HG02610 (cell line): ENCODE measurements around the gene ETV5.
"Not testable (repeated sequence)": the region's sequence is repeated elsewhere in the genome, so short reads cannot be mapped to it uniquely, and the experiment has no call there.

Experiments
- ATAC-seq: cut with Tn5 transposase; IDR thresholded peaks from one replicate; pipeline ENCODE4 v1.9.1; 2021; ENCODE audit warnings: mild to moderate bottlenecking, moderate library complexity; ENCODE audit not compliant: unreplicated experiment

Gene ETV5

DNA sequence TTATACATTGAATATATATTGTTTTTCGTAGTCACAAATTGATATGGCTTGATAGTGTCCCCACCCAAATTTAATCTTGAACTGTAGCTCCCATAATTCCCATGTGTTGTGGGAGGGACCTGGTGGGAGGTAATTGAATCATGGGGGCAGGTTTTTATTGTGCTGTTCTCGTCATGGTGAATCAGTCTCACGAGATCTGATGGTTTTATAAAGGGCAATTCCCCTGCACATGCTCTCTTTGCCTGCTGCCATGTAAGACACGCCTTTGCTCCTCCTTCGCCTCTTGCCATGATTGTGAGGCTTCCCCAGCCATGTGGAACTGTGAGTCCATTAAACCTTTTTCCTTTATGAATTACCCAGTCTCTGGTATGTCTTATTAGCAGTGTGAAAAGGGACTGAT, 82.9 kb downstream of the ETV5 start:
- not testable (repeated sequence) for ATAC-seq

DNA sequence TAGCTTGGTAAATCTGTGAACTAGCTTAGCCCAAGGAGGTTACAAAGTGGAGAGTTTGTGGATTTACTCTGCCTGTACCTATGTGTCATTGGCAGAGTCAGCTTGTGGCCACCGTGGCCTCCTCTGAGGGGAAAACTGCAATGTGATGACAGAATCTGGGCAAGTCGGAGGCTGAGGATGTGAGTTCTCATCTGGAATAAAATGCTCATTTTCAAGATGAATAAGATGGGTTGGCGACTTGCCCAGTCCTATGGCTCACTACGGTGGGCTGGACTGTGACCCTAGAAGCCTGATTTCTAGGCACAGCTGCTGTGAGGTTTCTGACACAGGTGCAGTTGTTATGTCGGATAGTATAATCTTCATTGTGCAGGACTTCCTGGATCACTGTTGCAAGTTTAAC, 83.7 kb downstream of the ETV5 start:
- no peak for ATAC-seq

DNA sequence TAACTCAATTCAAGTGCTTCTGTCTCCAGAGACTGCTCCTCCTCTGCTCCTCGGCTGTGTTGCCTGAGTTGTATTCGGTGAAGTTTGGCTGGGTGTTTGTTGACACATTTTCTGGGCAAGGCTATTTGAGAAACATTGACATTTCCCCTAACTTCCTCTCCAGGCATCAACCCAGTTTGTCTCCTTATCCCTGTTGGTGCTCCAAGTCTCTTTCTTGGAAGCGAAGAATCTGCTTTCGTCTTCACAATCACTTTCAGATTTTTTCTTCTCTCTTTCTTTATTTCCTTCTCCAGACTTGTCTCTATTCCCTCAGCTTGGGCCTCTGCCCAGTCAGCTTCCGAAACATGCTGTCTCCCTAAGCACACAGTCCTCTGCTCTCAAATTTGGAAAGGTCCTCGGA, 84.7 kb downstream of the ETV5 start:
- ATAC-seq = no peak

DNA sequence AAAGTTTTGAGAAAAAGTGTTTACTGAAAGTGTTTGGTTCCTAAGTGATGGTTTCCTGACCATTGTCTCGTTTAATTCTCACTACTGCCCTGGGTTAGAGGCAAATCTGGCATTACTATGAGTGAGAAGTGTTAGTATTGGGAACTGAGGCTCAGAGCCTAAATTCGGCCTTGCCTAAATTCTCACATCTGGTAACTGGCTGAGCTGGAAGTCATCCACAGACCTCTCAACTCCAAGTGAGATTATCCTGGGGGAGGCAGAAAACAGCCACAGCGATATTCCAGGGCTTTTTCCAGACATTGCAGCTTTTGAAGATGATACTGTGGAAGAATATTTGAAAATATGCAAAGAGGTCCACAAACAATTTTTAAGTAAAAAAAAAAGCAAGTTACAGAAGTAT, 86.0 kb downstream of the ETV5 start:
- ATAC-seq = no peak

DNA sequence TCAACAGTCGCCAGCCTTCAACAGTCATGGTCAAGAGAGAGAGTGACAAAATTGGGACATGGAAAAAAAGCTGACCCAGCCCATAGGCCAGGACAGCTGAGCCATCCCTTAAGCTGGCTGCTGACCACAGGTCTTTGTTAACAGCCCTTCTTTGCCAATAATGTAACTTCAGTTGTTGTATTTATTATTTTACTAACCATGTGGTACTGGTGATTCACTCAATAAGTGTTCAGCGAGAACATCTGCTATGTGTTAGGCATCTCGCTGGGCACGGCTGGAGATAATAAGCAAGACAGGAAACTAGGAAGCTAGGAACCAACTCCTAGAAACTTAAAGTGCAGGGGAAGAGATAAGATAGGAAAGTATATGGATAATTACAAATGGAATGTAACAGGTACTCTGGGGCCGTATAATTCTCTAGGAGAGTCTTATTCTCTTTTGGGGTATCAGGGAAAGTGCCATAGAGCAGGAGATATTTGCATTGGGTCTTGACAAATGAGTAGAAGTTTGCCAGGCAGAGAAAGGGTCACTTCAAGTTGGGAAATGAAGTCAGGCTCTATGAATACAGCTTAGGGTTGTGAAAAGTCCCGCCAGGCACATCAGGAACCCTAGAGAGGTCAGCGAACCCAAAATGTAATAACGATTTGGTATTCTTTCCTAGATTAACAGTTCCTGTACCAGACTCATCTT, 87.1 kb downstream of the ETV5 start:
- no peak for ATAC-seq

DNA sequence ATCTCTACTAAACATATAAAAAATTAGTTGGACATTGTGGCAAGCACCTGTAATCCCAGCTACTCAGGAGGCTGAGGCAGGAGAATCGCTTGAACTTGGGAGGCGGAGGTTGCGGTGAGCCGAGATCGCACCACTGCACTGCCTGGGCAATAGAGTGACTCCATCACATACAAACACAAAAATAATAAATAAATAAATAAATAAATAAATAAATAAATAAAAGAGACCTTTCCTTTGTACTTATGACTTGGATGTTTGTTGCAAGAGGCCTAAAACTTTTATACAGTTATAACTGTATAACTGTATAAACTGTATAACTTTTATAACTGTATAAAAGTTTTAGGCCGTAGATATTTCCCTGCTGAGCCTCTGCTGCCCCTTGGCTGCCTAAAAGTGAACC, 87.6 kb downstream of the ETV5 start:
- ATAC-seq = not testable (repeated sequence)

DNA sequence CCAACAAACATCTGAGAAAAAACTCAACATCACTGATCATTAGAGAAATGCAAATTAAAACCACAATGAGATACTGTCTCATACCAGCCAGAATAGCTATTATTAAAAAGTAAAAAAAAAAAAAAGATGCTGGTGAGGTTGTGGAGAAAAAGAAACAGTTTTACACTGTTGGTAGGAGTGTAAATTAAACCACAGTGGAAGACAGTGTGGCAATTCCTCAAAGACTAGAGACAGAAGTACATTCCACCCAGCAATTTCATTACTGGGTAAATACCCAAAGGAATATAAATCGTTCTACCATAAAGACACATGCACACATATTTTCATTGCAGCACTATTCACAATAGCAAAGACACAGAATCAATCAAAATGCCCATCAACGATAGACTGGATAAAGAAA, 89.6 kb downstream of the ETV5 start:
- not testable (repeated sequence) for ATAC-seq

DNA sequence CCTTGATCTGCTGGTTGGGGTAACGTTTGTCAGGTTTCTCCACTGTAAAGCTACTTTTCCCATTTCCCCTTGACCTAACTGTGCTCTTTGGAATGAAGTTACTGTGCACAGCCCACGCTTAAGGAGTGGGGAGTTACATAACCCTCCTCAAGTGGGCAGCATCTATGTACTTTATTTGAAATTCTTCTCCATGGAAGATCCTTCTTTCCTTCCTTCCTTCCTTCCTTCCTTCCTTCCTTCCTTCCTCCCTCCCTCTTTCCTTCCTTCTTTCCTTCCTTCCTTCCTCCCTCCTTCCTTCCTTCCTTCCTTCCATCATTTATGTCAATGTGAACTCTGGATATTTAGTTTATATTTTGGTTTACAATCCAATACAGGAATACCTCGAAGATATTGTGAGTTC, 94.0 kb downstream of the ETV5 start:
- no peak for ATAC-seq

DNA sequence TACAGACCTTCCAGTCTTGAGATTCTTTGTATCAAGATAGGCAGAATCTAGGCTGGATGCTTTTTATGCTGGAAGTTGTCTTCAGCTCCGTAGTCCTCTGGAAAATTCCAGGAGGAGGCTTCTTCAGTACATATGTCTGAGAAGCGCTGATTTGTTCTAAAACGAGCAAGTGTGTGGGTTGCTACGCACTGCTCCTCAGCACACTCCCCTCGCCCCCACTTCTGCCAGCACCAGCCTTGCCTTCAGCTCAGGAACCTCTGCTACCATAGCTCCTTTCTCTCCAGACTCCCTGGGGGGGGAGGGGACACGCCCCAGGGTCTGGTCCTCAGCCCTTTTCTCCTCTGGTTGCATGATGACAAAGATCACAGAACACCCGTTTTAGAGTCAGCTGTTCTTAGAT, 95.6 kb downstream of the ETV5 start:
- ATAC-seq = no peak

DNA sequence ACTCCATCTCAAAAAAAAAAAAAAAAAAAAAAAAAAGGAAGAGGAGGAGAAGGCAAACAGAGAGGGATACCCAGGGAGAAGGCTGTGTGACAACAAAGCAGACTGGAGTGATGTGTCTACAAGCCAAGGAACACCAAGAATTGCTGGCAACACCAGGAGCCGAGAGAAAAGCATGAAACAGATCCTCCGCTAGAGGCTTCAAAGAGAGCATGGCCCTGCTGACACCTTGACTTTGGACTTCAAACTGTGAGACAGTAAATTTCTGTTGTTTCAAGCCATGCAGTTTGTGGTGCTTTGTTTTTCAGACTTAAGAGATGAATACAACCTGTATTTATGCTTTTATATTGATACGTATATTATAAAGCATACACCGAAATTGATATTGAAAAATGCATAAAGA, 96.8 kb downstream of the ETV5 start:
- no peak for ATAC-seq

DNA sequence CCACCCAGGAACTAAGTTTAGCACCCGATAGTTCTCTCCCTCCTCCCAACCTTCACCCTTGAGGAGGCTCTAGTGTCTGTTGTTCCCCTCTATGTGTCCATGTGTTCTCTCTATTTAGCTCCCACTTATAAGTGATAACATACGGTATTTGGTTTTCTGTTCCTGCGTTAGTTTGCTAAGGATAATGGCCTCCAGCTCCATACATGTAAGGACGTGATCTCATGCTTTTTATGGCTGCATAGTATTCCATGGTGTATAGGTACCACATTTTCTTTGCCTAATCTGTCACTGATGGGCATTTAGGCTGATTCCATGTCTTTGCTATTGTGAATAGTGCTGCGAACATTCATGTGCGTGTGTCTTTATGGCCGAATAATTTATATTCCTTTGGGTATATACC, 104.2 kb downstream of the ETV5 start:
- ATAC-seq = no peak

DNA sequence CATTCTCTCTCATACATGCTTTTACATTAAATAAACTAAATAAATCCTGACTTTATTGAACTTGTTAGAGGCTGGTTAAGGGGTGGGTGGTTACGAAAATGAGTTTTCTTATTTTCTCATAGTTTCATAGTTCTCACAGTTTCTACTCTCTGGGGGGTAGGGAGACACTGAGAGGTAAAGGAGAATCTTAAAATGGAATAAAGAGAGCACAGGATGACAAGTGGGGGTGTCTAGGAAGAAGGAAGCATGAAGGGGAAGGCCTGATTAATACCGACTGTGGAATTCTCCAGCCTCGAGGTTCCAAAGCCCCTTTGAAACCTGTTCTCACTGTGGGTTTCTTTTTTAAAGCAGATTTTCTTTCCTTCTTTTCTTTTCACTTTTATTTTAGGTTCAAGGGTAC, 104.7 kb downstream of the ETV5 start:
- ATAC-seq = no peak

DNA sequence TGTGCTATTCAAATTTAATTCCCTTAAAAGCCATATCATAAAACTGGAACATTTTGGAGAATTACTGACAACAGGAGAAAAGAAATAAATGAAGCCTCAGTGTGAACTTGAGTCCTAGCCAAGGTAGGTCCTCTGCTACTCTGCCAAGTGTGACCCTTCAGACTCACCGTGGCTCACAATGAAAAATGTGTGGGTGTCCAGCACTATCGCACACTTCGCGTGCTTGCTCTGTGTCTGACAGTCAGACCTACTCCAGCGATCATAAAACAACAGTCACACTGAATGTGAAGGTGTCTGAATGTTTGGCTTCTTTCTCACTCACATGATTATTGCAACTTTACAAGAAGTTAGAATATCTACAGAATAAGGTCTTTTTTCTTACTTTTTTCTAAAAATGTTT, 105.3 kb downstream of the ETV5 start:
- ATAC-seq = peak; percentile 74

DNA sequence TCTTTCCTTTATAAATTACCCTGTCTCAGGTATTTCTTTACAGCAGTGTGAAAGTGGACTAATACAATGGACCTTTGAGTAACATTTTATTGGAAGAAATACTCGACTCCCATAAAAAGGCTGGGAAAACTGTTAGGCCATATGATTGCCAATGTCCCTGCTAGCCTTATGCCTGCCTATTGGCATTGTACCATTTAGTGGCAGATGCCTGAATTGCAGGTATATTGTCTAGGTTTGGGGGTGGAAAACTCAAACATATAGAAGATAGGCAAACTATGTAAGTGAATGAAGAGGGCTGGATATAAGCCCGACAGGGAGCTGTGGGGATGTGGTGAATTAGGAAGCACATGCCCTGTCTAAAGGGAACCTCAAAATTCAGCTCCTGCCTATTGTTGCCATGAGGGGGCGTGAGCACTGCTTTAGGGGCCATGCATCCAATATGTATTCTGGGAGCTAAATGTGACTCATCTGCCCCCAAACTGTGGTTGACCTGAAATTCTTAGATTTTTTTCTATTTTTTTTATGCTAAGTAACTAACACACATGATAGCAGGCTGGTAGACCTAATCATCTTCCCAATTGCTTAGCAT, 105.9 kb downstream of the ETV5 start:
- no peak for ATAC-seq

DNA sequence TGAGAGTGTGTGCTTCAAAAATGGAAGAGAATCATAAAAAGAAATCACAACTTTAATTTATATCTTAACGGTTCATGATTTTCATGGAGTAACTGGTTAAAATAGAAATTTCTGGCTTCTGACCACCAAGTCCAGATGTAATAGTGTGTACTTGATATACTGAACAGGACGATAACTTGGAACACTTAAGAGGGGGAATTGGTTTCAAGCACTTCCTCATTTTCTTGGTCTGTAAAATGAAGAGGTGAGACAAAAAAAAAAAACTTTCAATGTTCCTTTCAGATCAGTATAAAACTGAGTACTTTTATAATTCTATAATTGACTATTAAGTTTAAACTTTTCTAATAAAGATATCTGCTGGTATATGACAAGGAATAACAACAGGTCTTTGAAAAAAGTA, 107.0 kb downstream of the ETV5 start:
- ATAC-seq = no peak

DNA sequence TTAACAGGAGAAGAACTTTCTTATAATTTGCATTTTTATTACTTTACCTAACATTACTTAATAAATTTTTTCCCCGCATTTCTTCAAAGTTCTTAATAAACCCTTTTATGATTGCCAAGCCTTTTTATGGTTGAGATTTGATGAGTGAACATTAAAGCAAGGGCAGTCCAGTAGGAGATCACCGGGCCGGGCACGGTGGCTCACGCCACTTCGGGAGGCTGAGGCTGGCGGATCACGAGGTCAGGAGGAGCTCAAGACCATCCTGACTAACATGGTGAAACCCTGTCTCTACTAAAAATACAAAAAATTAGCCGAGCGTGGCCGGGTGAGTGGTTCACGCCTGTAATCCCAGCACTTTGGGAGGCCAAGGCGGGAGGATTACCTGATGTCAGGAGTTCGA, 109.7 kb downstream of the ETV5 start:
- ATAC-seq = no peak

DNA sequence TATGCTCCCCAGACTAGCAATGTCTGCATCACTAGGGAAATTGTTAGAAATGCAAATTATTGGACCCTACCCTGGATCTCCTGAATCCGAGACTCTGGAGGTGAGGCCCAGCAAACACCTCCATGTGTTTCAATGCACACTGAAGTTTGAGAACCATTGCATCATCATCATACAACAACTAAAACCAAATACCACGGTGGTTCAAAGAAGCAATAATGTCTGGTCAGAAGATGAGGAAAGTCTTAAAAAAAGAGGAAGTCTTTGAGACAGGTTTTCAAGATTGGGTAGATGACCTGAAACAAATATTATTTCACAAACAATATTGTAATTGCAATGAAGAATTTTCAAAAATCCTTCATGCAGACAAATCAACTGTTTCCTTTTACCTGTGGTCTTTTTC, 110.8 kb downstream of the ETV5 start:
- ATAC-seq = no peak

DNA sequence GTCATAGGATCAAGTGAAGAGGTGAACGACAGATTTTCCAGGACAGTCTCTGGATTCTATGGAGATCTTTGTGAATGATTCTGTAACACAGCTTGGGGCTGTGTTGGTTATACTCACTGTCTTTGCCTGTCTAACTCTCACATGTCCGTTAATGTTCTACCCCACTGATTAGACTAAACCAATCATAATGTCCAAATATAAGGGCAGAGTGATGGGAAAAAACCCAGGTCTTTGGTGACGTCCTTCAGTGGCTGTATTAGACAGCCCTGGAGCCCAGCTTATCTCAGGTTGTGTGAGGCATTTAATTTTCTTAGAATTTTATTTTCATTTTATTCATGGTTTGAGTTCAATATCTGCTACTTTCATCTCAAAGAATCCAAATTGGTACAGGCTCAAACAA, 111.8 kb downstream of the ETV5 start:
- no peak for ATAC-seq
